HG02884 (cell line): Measurements from ENCODE around the gene PTPRD.
"Not testable (repeated sequence)": the region's sequence is repeated elsewhere in the genome, so short reads cannot be mapped to it uniquely, and the experiment has no call there.

Experiments used
- ATAC-seq: cut with Tn5 transposase; IDR thresholded peaks from one replicate; pipeline ENCODE4 v1.9.1; 2021; ENCODE audit warnings: mild to moderate bottlenecking, moderate library complexity; ENCODE audit not compliant: unreplicated experiment

Gene PTPRD

DNA sequence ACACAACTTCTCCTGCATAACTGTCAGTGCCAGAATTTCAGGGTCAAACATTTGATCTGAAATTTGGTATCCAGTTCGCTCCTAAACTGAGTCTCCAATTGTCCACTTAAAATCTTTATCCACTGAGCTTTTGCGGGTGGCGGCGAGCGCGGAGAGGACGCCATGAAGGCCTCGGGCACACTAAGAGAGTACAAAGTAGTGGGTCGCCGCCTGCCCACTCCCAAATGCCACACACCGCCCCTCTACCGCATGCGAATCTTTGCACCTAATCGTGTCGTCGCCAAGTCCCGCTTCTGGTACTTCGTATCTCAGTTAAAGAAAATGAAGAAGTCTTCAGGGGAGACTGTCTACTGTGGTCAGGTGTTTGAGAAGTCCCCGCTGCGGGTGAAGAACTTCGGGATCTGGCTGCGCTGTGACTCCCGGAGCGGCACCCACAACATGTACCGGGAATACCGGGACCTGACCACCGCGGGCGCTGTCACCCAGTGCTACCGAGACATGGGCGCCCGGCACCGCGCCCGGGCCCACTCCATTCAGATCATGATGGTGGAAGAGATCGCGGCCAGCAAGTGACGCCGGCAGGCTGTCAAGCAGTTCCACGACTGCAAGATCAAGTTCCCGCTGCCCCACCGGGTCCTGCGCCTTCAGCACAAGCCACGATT lies 1899.5 kb downstream of the PTPRD start:
- no peak for ATAC-seq

- no peak for ATAC-seq
Measured at GRCh38 chr9:8709731-8710130, 1903.1 kb downstream of the PTPRD start.

DNA sequence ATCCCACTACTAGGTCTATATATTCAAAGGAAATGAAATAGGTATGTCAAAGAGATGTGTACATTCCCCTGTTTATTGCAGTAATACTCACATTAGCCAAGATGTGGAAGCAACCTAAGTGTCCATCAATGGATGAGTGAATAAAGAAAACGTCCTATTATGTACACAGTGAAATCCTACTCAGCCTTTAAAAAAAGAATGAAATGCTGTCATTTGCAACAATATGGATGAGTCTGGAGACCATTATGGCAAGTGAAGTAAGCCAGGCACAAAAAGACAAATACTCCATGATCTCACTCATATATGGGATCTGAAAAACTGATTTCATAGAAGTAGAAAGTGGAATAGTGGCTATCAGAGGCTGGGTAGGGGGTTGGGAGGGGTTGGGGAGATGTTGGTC lies 1904.1 kb downstream of the PTPRD start:
- ATAC-seq, result no peak

DNA sequence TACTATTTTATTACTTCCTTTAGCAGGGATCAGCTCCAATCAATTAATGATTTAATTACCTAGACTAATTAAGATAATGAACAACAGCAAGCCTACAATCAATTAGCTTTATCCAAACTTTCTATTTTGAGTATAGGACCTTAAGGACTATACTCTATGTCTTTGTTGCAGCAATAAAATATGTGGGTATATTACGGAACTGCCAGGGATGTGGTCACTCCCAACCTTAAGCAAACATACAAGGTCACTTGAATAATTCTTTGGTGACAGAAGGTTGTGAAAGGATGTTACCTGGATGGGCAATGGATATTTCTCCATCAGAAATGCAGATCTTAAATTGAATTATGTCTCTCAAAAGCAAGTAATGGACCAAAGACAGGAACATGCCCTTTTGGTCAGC lies 1905.8 kb downstream of the PTPRD start:
- no peak for ATAC-seq

GRCh38 chr9:8706531-8706930 lies 1906.3 kb downstream of the PTPRD start:
- ATAC-seq, result no peak

DNA sequence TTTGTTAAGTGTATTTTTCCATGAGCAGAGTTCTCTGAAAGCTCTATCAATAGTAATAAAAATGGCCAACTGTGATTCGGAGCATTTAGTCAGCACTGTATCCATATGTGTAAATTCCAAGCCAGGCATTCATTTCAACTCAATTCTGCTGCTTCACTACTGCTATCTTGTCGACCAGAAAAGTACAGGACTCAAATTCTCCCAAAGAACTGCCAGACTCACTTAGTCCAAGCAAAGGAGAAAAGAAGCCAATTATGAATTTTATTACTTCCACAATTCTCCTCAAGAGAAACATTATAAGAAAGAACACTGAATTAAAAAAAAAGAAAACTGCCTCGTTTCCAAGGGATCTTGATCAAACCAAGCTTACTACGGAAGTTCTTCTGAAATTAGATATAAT lies 1906.9 kb downstream of the PTPRD start:
- ATAC-seq, result no peak

- no peak for ATAC-seq
Measured at GRCh38 chr9:8703904-8704303, 1908.9 kb downstream of the PTPRD start.

- ATAC-seq, result no peak
Measured at GRCh38 chr9:8701904-8702303, 1910.9 kb downstream of the PTPRD start.

DNA sequence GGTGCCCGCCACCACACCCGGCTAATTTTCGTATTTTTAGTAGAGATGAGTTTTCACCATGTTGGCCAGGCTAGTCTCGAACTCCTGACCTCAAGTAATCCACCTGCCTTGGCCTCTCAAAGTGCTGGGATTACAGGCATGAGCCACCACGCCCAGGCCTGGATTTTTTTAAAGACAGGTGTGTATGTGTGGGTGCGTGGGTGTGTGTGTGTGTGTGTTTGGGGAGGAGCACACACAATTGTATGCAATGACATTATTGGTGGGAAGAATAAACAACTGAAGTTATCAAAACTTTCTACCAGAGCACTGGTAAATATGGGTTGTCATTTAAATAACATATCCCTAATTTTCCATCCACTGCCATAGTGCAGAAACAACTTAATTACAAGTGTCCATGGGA lies 1915.2 kb downstream of the PTPRD start:
- not testable (repeated sequence) for ATAC-seq

DNA sequence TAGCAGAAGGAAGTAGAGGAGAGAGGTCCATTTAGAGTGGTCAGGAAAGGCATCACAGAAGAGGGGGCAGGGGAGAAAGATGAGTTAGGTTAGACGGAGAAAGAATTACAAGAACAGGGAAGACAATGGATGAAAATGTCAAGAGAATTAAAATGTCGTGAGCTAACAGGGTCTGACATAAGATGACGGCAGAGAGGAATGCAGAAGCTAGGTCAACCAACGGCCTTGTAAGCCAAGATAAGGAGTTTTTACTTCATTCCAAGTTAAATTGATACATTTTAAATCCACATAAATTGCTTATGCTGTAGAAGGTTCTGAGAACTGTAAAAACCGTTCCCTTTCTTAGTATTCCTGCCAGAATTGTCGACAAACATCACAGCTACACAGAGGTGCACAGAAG lies 1916.3 kb downstream of the PTPRD start:
- no peak for ATAC-seq

- no peak for ATAC-seq
Measured at GRCh38 chr9:8694983-8695588, 1917.7 kb downstream of the PTPRD start.

DNA sequence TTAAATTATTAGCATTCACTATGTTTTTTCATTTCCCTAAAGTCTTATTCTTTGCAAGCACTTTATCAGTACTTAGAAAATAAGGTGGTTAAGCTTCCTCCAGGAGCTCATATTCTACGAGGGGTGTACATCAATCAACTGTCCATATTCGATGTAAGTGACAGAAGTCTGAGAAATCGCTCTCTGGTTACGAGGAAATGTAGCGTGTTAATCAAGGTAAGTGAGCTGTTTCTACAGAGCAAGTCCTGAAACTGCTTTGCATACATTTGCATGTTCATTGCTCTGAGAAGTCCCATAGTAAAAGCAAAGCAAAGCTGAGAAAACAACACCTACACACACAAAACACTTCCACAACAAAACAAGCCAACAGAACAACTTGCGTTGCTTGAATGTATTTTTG lies 1919.3 kb downstream of the PTPRD start:
- no peak for ATAC-seq

- no peak for ATAC-seq
Measured at GRCh38 chr9:8686516-8686915, 1926.3 kb downstream of the PTPRD start.

- no peak for ATAC-seq
Measured at GRCh38 chr9:8685825-8686224, 1927.0 kb downstream of the PTPRD start.

DNA sequence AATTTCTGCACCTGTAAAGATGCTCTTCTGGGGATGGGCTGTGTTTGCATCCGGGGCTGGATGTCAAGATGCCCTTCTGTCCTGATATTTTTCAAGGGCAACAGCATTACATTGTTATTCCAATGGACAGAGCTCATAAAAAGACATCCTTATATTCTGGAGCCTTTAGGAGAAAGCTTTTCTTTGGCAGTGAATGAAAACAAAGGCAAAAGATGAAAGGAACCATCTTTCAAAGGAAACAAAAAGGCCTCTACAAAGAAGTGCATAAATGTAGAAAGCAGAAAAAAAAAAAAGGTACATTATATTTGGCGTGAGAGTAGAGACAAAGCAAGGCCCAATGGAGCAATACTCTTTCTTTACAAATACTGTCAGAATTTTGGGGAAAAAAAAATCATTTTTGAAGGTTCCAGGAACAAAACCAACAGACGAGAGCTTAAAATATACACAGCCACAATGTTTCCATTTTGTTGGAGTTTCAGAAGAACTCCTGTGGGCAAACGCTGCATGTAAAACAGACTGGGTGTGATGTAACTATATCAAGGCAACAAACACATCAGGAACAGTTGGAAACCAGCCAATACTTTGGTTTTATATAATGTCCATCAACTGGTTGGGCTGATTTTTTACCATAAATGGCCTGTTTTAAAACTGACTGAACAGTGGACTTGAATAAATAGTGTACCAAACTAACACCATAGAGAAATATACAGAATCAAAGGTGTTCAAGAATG lies 1927.7 kb downstream of the PTPRD start:
- ATAC-seq, result no peak

DNA sequence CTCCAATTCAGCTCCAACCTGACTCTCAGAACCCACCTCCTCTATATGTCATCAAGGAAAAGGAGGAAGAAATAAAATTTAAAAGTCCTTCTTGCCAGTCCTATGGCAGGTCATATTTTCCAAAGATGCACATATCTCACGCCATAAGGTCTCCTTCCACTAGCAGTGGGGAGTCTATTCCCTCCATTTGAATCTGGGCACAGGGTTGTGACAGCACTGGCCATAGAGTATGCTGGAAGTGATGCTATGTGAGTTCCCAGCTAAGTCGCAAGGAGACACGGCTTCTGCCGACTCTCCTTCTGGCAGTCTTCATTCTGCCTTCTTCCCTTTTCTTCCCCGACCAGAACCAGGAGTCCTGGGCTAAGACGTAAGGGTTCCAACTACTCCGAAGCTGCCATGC lies 1929.3 kb downstream of the PTPRD start:
- ATAC-seq, result no peak

DNA sequence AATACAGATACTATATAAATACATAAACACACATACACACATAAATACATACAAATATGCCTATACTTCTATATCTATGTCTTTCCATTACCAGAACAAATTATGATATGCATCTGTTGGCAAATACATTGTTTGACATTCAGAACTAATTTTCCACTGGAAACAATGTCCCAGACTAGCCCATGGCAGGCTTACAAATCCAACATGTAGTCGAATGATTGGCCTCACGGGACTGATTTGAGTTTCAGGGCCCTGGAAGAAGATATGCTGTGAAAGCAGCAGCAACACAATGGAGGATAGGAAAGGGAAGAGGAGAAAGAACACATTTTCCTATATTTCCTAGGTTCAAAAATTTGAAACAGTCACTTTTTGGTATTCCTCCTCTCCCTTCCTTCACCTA lies 1932.1 kb downstream of the PTPRD start:
- no peak for ATAC-seq

DNA sequence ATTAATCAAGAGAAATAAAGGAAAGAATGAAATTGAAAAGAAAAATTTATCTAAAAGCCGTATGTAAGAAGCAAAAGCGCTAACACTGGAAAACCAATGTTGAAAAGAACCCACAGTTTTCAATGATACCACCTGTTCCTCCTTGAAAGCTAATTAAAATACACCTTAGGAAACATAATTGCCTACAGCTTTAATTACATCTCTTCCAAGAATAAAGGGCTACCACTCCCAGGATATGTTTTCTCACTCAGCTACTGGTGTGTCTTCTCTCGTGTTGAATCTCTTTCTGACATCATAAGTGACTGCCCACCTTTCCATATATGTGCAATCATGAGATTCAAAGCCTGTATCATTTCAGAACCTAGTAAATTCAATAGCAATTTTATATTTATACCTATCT lies 1932.6 kb downstream of the PTPRD start:
- no peak for ATAC-seq

DNA sequence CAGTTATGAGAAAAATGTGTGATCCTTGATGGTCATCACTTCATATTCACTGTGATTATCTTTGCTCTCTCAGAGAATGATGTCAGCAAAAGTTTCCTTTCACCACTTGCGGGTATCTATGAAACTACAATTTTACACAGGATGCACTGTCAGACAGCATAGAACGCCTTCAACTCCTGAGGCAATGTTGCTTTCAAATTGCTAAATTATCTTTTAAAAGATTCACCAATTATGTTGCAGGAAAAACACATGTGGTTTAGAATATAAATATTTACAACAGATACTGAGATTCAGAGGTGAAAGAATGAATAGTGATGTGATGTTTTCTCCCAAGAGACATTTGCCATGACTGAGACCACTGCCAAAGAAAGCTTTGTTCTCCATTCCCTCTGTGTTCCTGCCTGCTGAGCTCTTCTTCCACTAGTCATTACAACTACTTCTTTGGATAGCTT lies 1933.4 kb downstream of the PTPRD start:
- no peak for ATAC-seq

DNA sequence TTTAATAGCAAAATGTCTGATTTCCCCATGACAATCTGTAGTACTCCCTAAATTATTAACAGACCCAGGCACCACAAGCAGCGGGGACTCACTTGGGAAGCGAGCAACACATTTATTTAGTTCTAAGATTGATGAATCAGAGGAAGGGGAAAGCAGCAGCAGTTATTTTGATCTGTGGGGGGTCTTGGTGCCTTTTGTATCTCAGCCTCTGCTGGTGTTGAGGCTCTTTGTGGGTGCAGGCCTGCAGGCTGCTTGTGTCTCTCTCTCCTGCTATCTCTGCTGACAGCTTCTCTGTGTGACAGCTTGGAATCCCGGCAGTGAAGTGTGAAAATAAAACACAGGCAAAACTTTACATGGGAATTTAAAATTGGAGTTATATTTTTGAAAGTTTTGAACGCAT lies 1935.1 kb downstream of the PTPRD start:
- no peak for ATAC-seq

DNA sequence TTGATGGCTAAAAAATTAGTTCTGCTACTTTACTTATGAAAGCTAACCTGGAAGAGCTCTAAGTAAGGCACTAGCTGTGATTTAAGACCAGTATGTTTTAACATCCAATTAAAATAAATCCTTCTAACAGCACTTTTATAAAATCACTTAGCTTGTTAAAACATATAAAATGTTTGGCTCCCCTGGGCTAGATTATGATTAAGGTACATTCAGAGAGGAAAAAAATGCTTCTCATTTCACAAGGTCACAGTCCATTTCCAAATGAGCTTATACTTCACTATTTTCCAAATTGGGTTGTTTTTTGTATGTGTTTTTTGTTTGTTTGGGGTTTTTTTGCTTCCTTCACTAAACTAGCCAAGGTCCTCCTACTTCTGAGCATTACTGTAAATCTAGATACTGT lies 1938.3 kb downstream of the PTPRD start:
- ATAC-seq, result no peak

GRCh38 chr9:8673830-8674229 lies 1939.0 kb downstream of the PTPRD start:
- ATAC-seq, result no peak
